Epithelial cell of proximal tubule (primary cell): ENCODE results near the gene USP11. TPM values are rescaled to one million over a fixed set of nuclear protein-coding genes. Genes with fewer than 3 reads are reported as not detected.

Experiments used
- DNase-seq: peaks from one replicate; pipeline ENCODE4 v3.0.0-alpha.2; 2011; ENCODE audit warnings: low read depth
- H3K4me3 ChIP-seq: 2 replicates; pipeline ENCODE4 v1.5.1; 2011; ENCODE audit warnings: low read depth, mild to moderate bottlenecking, low read length
- total RNA-seq: library from RNA; depleted of rRNA; stranded (reverse); fragments of >200 nt; gene quantifications from 2 replicates; pipeline ENCODE4 v1.2.3, GENCODE V29; 2015
- TF ChIP-seq, protein P1 (sequence below): conservative IDR thresholded peaks from 2 replicates; pipeline ENCODE4 v1.5.1; 2012; ENCODE audit warnings: low read depth, mild to moderate bottlenecking, low read length

USP11 gene
- total RNA-seq, 1 donor from 2014 or later = 24.7 TPM

GRCh38 chrX:47224266-47224895 is 8.4 kb upstream of the USP11 start:
- TF ChIP-seq, protein P1, sequence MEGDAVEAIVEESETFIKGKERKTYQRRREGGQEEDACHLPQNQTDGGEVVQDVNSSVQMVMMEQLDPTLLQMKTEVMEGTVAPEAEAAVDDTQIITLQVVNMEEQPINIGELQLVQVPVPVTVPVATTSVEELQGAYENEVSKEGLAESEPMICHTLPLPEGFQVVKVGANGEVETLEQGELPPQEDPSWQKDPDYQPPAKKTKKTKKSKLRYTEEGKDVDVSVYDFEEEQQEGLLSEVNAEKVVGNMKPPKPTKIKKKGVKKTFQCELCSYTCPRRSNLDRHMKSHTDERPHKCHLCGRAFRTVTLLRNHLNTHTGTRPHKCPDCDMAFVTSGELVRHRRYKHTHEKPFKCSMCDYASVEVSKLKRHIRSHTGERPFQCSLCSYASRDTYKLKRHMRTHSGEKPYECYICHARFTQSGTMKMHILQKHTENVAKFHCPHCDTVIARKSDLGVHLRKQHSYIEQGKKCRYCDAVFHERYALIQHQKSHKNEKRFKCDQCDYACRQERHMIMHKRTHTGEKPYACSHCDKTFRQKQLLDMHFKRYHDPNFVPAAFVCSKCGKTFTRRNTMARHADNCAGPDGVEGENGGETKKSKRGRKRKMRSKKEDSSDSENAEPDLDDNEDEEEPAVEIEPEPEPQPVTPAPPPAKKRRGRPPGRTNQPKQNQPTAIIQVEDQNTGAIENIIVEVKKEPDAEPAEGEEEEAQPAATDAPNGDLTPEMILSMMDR = no peak
- H3K4me3 ChIP-seq = no peak overlapping the region
- no peak for DNase-seq

DNA sequence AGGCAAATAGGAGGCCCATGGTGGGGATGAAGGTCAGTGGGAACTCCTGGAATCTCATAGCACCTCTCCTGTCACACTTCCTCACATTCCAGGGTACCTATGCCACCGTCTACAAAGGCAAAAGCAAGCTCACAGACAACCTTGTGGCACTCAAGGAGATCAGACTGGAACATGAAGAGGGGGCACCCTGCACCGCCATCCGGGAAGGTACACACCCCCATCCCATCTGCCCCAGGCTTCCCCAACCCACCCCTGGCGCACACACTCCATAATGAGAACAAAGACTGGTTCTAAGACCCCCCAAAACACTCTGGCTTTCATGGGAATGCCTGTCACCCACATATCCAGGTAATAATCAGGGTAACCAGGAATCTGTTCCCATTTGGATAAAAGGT is 7.9 kb upstream of the USP11 start:
- TF ChIP-seq, protein P1 = no peak
- no peak overlapping the region for H3K4me3 ChIP-seq
- no peak for DNase-seq

GRCh38 chrX:47226071-47226470 is 6.7 kb upstream of the USP11 start:
- TF ChIP-seq, protein P1 = no peak
- no peak overlapping the region for H3K4me3 ChIP-seq
- DNase-seq = no peak

GRCh38 chrX:47226531-47227333 is 6.1 kb upstream of the USP11 start:
- TF ChIP-seq, protein P1 = no peak
- no peak overlapping the region for H3K4me3 ChIP-seq
- no peak for DNase-seq

GRCh38 chrX:47227334-47227583 is 5.5 kb upstream of the USP11 start:
- TF ChIP-seq, protein P1 = no peak
- no peak for DNase-seq
- no peak overlapping the region for H3K4me3 ChIP-seq

DNA sequence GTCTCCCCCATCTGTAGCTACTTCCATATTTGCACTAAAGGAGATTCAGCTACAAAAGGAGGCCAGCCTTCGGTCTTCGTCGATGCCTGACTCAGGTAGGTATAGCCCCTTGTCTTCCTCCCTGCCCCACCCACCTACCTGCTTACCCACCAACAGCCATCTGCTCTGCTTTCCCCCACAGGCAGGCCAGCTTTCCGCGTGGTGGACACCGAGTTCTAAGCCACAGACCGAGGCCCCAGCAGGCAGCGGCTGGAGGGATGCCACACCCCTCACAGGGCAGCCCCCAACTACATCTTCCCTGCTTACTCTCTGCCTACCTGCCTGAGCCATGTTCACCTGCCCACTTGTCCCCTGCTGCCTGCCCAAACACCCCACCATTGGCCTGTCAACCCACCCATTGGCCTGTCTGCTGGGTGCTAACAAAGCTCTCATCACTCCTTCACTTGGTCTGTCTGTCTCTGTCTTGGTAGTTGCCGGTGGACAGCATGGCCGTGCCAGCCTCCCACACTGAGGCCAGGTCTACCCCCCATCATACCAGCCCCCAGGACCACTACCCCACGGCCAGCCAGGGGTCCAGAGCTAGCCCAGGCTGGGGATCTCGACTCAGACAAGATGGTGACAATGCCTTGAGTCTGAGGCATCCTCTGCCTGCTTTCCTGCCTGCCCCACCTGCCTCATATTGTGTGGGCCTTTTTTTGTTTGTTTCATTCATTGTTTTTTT is 4.1 kb upstream of the USP11 start:
- TF ChIP-seq, protein P1 = no peak
- DNase-seq = no peak
- no peak overlapping the region for H3K4me3 ChIP-seq
